Karpas-422 (cell line): ENCODE data around the gene CACFD1. TPM values are rescaled to one million over a fixed set of nuclear protein-coding genes. Genes with fewer than 3 reads are reported as not detected.

Experiments
- DNase-seq: peaks from one replicate; pipeline ENCODE4 v3.0.0-alpha.2; 2015
- H2AFZ ChIP-seq: fragments of 200-600 bp; sonication (generic); 2 replicates; pipeline ENCODE4 v1.6.1; 2014; ENCODE audit warnings: antibody characterized with exemption, low read length, mixed read lengths
- H3K27ac ChIP-seq: fragments of 200-600 bp; sonication (generic); 2 replicates; pipeline ENCODE4 v1.5.1; 2014; ENCODE audit warnings: mild to moderate bottlenecking, low read length, moderate library complexity
- H3K27me3 ChIP-seq: fragments of 200-600 bp; sonication (generic); 2 replicates; pipeline ENCODE4 v1.6.1; 2014; ENCODE audit warnings: low read length, mixed read lengths
- H3K36me3 ChIP-seq: fragments of 200-600 bp; sonication (generic); 2 replicates; pipeline ENCODE4 v1.6.1; 2014; ENCODE audit warnings: low read length, mixed read lengths; ENCODE audit not compliant: insufficient read depth
- H3K4me1 ChIP-seq: fragments of 200-600 bp; sonication (generic); 2 replicates; pipeline ENCODE4 v1.6.1; 2014; ENCODE audit warnings: mild to moderate bottlenecking, low read length, mixed read lengths
- H3K4me2 ChIP-seq: fragments of 200-600 bp; sonication (generic); 2 replicates; pipeline ENCODE4 v1.6.1; 2014; ENCODE audit warnings: low read length, low read depth, mild to moderate bottlenecking; ENCODE audit not compliant: poor library complexity, severe bottlenecking
- H3K4me3 ChIP-seq: fragments of 200-600 bp; sonication (generic); 2 replicates; pipeline ENCODE4 v1.5.1; 2014; ENCODE audit warnings: mild to moderate bottlenecking, antibody characterized with exemption, low read length, mixed read lengths
- H3K79me2 ChIP-seq: fragments of 200-600 bp; sonication (generic); 2 replicates; pipeline ENCODE4 v1.6.1; 2014; ENCODE audit warnings: mild to moderate bottlenecking, low read length, mixed read lengths
- H3K9ac ChIP-seq: fragments of 200-600 bp; sonication (generic); 2 replicates; pipeline ENCODE4 v1.6.0; 2014; ENCODE audit warnings: low read length
- H3K9me2 ChIP-seq: fragments of 200-600 bp; sonication (generic), shearing (Covaris generic); replicated peaks from 2 replicates; pipeline ENCODE4 v1.6.0; 2014; ENCODE audit warnings: mild to moderate bottlenecking, low read length, moderate library complexity; ENCODE audit not compliant: insufficient read depth
- H3K9me3 ChIP-seq: fragments of 300-700, 200-600 bp; sonication (generic); 2 replicates; pipeline ENCODE4 v1.6.1; 2014; ENCODE audit warnings: low read length, mixed read lengths
- H4K20me1 ChIP-seq: fragments of 200-600 bp; sonication (generic); 2 replicates; pipeline ENCODE4 v1.6.1; 2014; ENCODE audit warnings: mild to moderate bottlenecking, antibody characterized with exemption, low read length, low read depth; ENCODE audit not compliant: insufficient read depth
- total RNA-seq: library from RNA; depleted of rRNA; stranded (reverse); fragments of >200 nt; shearing (Covaris generic); gene quantifications from 2 replicates; pipeline ENCODE4 v1.2.3, GENCODE V29; 2014; ENCODE audit warnings: low replicate concordance

Gene CACFD1
- total RNA-seq, 1 experiment from 2014 or later, result 4.5 TPM

- H3K4me2 ChIP-seq, result no peak overlapping the region
- no peaks in the 10 kb centered on the region for H4K20me1 ChIP-seq
- peaks cover 18% of the 10 kb centered on the region for H3K4me1 ChIP-seq
- H3K36me3 ChIP-seq, result no peaks in the 10 kb centered on the region
- no peaks in the 10 kb centered on the region for H3K79me2 ChIP-seq
- H3K27ac ChIP-seq, result no peak overlapping the region
- H3K9me3 ChIP-seq, result no peaks in the 10 kb centered on the region
- H2AFZ ChIP-seq, result no peak overlapping the region
- no peaks in the 10 kb centered on the region for H3K27me3 ChIP-seq
- H3K9ac ChIP-seq, result no peak overlapping the region
- H3K9me2 ChIP-seq, result no peaks in the 10 kb centered on the region
- DNase-seq, result no peak
- H3K4me3 ChIP-seq, result no peak overlapping the region
Measured at GRCh38 chr9:133424187-133424586, 35.6 kb upstream of the CACFD1 start.

DNA sequence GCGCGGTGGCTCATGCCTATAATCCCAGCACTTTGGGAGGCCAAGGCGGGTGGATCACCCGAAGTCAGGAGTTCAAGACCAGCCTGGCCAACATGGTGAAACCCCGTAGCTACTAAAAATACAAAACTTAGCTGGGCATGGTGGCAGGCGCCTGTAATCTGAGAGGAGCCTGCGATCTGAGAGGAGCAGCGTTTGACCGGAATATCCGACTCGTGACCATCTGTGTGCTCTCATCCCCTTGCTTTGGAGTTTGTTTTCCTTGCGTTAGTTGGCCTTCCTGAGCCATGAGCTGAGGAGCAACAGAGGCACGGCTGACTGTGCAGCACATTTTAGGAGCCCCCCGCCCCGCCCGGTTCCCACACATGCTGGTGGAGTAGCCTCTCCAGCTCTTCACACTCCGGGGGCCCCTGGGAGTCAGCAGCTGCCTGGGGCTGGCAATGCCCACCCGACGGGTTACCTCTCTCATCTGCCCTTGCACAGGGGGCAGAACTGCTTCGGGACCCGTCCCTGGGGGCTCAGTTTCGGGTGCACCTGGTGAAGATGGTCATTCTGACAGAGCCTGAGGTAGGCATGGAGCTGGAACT, 34.6 kb upstream of the CACFD1 start:
- no peaks in the 10 kb centered on the region for H4K20me1 ChIP-seq
- H3K27ac ChIP-seq, result no peak overlapping the region
- H2AFZ ChIP-seq, result no peak overlapping the region
- H3K36me3 ChIP-seq, result no peaks in the 10 kb centered on the region
- no peak for DNase-seq
- no peak overlapping the region for H3K4me3 ChIP-seq
- no peaks in the 10 kb centered on the region for H3K9me3 ChIP-seq
- H3K9me2 ChIP-seq, result no peaks in the 10 kb centered on the region
- H3K4me2 ChIP-seq, result no peak overlapping the region
- H3K79me2 ChIP-seq, result no peaks in the 10 kb centered on the region
- H3K9ac ChIP-seq, result no peak overlapping the region
- no peaks in the 10 kb centered on the region for H3K27me3 ChIP-seq
- H3K4me1 ChIP-seq, result peaks cover 12% of the 10 kb centered on the region

- Histone ChIP-seq H3K9me3 (no peaks in the 10 kb centered on the region), H3K4me2 (no peak overlapping the region), H3K27ac (no peak overlapping the region), H2AFZ (no peak overlapping the region), H3K4me1 (peaks cover 4% of the 10 kb centered on the region; the same call in 1 of the 2 replicates), H3K9me2 (no peaks in the 10 kb centered on the region), H3K27me3 (no peaks in the 10 kb centered on the region), H3K4me3 (no peak overlapping the region), H3K79me2 (no peaks in the 10 kb centered on the region), H3K9ac (no peak overlapping the region), H4K20me1 (no peaks in the 10 kb centered on the region), H3K36me3 (no peaks in the 10 kb centered on the region)
- DNase-seq, result no peak
Measured at GRCh38 chr9:133426011-133426410, 33.8 kb upstream of the CACFD1 start.

GRCh38 chr9:133427658-133428348, 32.0 kb upstream of the CACFD1 start:
- Histone ChIP-seq H2AFZ (no peak overlapping the region), H3K36me3 (no peaks in the 10 kb centered on the region), H3K4me1 (no peaks in the 10 kb centered on the region), H3K27ac (no peak overlapping the region), H3K4me3 (no peak overlapping the region), H3K27me3 (no peaks in the 10 kb centered on the region), H3K9me3 (no peaks in the 10 kb centered on the region), H4K20me1 (no peaks in the 10 kb centered on the region), H3K4me2 (no peak overlapping the region), H3K9ac (no peak overlapping the region), H3K79me2 (no peaks in the 10 kb centered on the region), H3K9me2 (no peaks in the 10 kb centered on the region)
- DNase-seq, result no peak

GRCh38 chr9:133428617-133429101, 31.1 kb upstream of the CACFD1 start:
- no peaks in the 10 kb centered on the region for H3K9me2 ChIP-seq
- no peak overlapping the region for H2AFZ ChIP-seq
- no peak overlapping the region for H3K4me3 ChIP-seq
- no peaks in the 10 kb centered on the region for H4K20me1 ChIP-seq
- H3K4me1 ChIP-seq, result no peaks in the 10 kb centered on the region
- DNase-seq, result no peak
- no peak overlapping the region for H3K27ac ChIP-seq
- H3K9me3 ChIP-seq, result no peaks in the 10 kb centered on the region
- no peaks in the 10 kb centered on the region for H3K36me3 ChIP-seq
- H3K79me2 ChIP-seq, result no peaks in the 10 kb centered on the region
- H3K27me3 ChIP-seq, result no peaks in the 10 kb centered on the region
- H3K9ac ChIP-seq, result no peak overlapping the region
- H3K4me2 ChIP-seq, result no peak overlapping the region

- Histone ChIP-seq H3K4me1 (no peaks in the 10 kb centered on the region), H3K4me2 (no peak overlapping the region), H2AFZ (no peak overlapping the region), H3K27me3 (no peaks in the 10 kb centered on the region), H3K4me3 (no peak overlapping the region), H3K9ac (no peak overlapping the region), H3K9me2 (no peaks in the 10 kb centered on the region), H3K36me3 (no peaks in the 10 kb centered on the region), H3K79me2 (no peaks in the 10 kb centered on the region), H3K9me3 (no peaks in the 10 kb centered on the region), H3K27ac (no peak overlapping the region), H4K20me1 (no peaks in the 10 kb centered on the region)
- DNase-seq, result no peak
Measured at GRCh38 chr9:133429214-133429613, 30.6 kb upstream of the CACFD1 start.

- Histone ChIP-seq H3K36me3 (no peaks in the 10 kb centered on the region), H2AFZ (no peak overlapping the region)
Measured at GRCh38 chr9:133429641-133430161, 30.1 kb upstream of the CACFD1 start.

GRCh38 chr9:133430244-133430643, 29.5 kb upstream of the CACFD1 start:
- Histone ChIP-seq H2AFZ (no peak overlapping the region), H3K4me3 (no peak overlapping the region), H3K4me1 (no peaks in the 10 kb centered on the region), H3K9me2 (no peaks in the 10 kb centered on the region), H3K27ac (no peak overlapping the region), H3K36me3 (no peaks in the 10 kb centered on the region), H3K9me3 (no peaks in the 10 kb centered on the region), H3K27me3 (no peaks in the 10 kb centered on the region), H4K20me1 (no peaks in the 10 kb centered on the region), H3K79me2 (no peaks in the 10 kb centered on the region), H3K9ac (no peak overlapping the region), H3K4me2 (no peak overlapping the region)
- DNase-seq, result no peak

More at GRCh38 chr9:133429641-133430161, 30.1 kb upstream of the CACFD1 start:
- Histone ChIP-seq H3K79me2 (no peaks in the 10 kb centered on the region), H3K9me2 (no peaks in the 10 kb centered on the region), H4K20me1 (no peaks in the 10 kb centered on the region), H3K4me3 (no peak overlapping the region), H3K9me3 (no peaks in the 10 kb centered on the region), H3K4me2 (no peak overlapping the region), H3K27me3 (no peaks in the 10 kb centered on the region), H3K4me1 (no peaks in the 10 kb centered on the region), H3K27ac (no peak overlapping the region), H3K9ac (no peak overlapping the region)
- DNase-seq, result no peak
